OCI-LY7 (cell line): ENCODE results near the gene OR2L2.

ENCODE experiments used
- CTCF ChIP-seq: fragments of 200-600 bp; sonication (generic); conservative IDR thresholded peaks from 2 replicates; pipeline ENCODE4 v1.5.1; 2014; ENCODE audit warnings: mild to moderate bottlenecking, antibody characterized with exemption, low read length, moderate library complexity, mixed read lengths
- EZH2phosphoT487 ChIP-seq: fragments of 200-600 bp; sonication (generic); IDR thresholded peaks from 2 replicates; pipeline ENCODE4 v1.6.1; 2018; ENCODE audit warnings: low read depth, borderline replicate concordance, mild to moderate bottlenecking, mixed run types, antibody characterized with exemption, low read length, moderate library complexity, mixed read lengths

DNA sequence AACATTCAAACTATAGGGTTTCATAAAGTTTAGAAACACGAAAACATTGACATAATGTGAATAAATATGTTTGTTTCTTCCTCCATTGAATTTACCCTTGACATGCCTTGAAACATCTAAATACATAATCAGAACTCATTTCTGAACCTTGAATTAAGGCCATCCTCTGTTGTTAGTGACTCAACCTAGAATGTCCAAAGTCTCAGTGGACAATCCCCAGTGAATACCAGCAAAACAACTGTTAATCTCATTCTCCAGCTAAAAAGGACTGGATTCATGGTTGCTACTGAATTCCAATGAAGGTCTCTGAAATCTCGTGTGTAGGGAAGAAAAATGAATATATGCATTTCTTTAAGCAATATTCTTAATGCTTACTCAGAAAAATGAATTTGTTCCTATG, at the start of gene OR2L2:
- no peak for TF ChIP-seq CTCF
- TF ChIP-seq EZH2phosphoT487 = no peak
